Testis (tissue), 2 donors: Measurements from ENCODE around the gene CSF3R.

ENCODE experiments used
- POLR2A ChIP-seq: fragments of 450-650 bp; IDR thresholded peaks from one replicate; pipeline ENCODE4 v1.6.1; 2017; ENCODE audit warnings: antibody characterized with exemption, mild to moderate bottlenecking, moderate library complexity
- TF ChIP-seq, protein P1 (sequence below), 3 experiments: fragments of 450-650 bp in 2 of 3; fragments of 200-600 bp in 1 of 3; sonication (generic) in 1 of 3; IDR thresholded peaks; one replicate each; pipeline ENCODE4 v1.5.1; 2016 to 2019; ENCODE audit warnings: antibody characterized with exemption in 3 of 3, mild to moderate bottlenecking in 2 of 3, moderate library complexity in 1 of 3

DNA sequence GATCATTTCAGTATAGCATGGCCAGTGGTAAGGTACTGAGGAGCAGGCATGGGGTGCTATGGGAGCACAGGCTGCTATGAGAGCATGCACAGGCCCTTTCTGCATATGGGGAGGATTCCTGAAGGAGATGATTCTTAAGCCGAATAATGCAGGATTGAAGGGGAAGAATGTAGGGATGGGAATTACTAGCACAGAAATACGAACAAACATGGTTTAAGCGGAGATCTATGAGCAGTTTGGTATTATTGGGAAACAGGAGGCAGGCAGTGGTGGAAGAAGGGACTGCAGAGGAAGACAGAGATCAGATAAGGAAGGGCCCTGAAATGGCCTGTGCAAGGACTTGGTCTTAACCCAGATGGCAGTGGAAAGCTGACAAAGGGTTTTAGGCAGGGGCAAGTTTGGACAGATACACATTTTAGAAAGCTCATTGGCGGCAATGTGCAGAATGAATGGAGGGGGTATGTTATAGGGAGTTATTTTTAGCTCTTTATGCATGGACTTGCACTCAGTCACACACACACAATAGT lies 34.1 kb downstream of the CSF3R start:
- TF ChIP-seq, protein P1, sequence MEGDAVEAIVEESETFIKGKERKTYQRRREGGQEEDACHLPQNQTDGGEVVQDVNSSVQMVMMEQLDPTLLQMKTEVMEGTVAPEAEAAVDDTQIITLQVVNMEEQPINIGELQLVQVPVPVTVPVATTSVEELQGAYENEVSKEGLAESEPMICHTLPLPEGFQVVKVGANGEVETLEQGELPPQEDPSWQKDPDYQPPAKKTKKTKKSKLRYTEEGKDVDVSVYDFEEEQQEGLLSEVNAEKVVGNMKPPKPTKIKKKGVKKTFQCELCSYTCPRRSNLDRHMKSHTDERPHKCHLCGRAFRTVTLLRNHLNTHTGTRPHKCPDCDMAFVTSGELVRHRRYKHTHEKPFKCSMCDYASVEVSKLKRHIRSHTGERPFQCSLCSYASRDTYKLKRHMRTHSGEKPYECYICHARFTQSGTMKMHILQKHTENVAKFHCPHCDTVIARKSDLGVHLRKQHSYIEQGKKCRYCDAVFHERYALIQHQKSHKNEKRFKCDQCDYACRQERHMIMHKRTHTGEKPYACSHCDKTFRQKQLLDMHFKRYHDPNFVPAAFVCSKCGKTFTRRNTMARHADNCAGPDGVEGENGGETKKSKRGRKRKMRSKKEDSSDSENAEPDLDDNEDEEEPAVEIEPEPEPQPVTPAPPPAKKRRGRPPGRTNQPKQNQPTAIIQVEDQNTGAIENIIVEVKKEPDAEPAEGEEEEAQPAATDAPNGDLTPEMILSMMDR (IDR thresholded peaks at IDR 0.05), result no peak
- TF ChIP-seq POLR2A, result no peak
